ENCODE data around the gene CFAP77.

DNA sequence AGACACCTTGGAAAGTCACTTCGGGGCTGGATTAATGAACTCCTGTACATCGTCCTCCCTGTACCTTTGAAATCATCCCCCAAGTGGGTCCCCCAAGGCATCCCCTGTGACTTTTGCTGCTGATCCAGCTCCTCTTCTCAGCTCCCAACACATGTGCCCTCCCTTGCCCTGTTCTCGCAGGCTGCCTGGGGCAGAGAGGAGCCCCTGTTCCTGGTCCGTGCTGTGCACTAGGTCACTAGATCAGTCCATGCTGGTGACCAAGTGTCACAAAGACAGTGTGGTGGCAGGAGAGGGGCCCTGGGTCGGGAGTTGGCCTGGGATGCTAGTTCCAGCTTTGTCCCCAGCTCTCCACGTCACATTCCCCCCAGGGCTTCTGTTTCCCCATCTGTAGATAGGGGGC, 93.1 kb downstream of the CFAP77 start:
- TF ChIP-seq RBM14 (IDR thresholded peaks at IDR 0.05; ENCODE audit: borderline replicate concordance, insufficient read depth, low read depth, low read length) (no peak), CTCF (IDR thresholded peaks at IDR 0.05 in 2 of 3, conservative IDR thresholded peaks at IDR 0.05 in 1 of 3; ENCODE audit: insufficient read depth in 2 of 3, low read depth in 1 of 3, low read length in 3 of 3) (no peak), ZZZ3 (IDR thresholded peaks at IDR 0.05) (no peak), KLF13 (tag; IDR thresholded peaks at IDR 0.05; ENCODE audit: borderline replicate concordance, low read depth) (no peak), EP300 (IDR thresholded peaks at IDR 0.05; ENCODE audit: low read length) (no peak), BRD4 (IDR thresholded peaks at IDR 0.05) (no peak), MIER1 (IDR thresholded peaks at IDR 0.05; ENCODE audit: low read depth) (no peak), PBX2 (CRISPR knock-in tag; IDR thresholded peaks at IDR 0.05; ENCODE audit: low read depth) (no peak), PBX2 (tag; conservative IDR thresholded peaks at IDR 0.05; ENCODE audit: low read depth) (no peak), FOS (IDR thresholded peaks at IDR 0.05; ENCODE audit: extremely low read depth, insufficient read length) (no peak), CTBP1 (IDR thresholded peaks at IDR 0.05; ENCODE audit: borderline replicate concordance) (no peak), ATF7 (IDR thresholded peaks at IDR 0.05) (no peak), CBX3 (IDR thresholded peaks at IDR 0.05; ENCODE audit: borderline replicate concordance in 1 of 2, low read length in 2 of 2) (no peak), ZKSCAN8 (CRISPR knock-in tag; IDR thresholded peaks at IDR 0.05) (no peak), TOE1 (IDR thresholded peaks at IDR 0.05; ENCODE audit: borderline replicate concordance) (no peak), TOE1 (CRISPR knock-in tag; IDR thresholded peaks at IDR 0.05; ENCODE audit: borderline replicate concordance, low read depth) (no peak)

Data from K562 (cell line).